K562 (cell line): Measurements from ENCODE around the gene SPEG. TPM values are rescaled to one million over a fixed set of nuclear protein-coding genes. Genes with fewer than 3 reads are reported as not detected.
A peak's percentile ranks its signal among the peaks of the same experiment; 100 is the strongest.

Experiments
- BRF2 ChIP-seq: IDR thresholded peaks from 3 replicates; pipeline ENCODE4 v1.6.1; 2011; ENCODE audit warnings: borderline replicate concordance, mild to moderate bottlenecking; ENCODE audit not compliant: insufficient read length, insufficient read depth
- ETV6 ChIP-seq, 3 experiments: fragments of 150-350 bp in 1 of 3; sonication (generic) in 1 of 3; formaldehyde crosslinking in 1 of 3; IDR thresholded peaks; 2 replicates each; pipeline versions ENCODE4 v1.6.1 to v1.8.0; 2014 to 2022; ENCODE audit warnings: borderline replicate concordance in 2 of 3, low read depth in 2 of 3, antibody characterized with exemption in 1 of 3, low read length in 1 of 3, mild to moderate bottlenecking in 1 of 3, missing genetic modification reagents in 1 of 3
- FOXA1 ChIP-seq: fragments of 450-650 bp; IDR thresholded peaks from 2 replicates; pipeline ENCODE4 v1.6.1; 2016; ENCODE audit warnings: mild to moderate bottlenecking, borderline replicate concordance
- FOXK2 ChIP-seq, 2 experiments: fragments of 450-650 bp; IDR thresholded peaks in 1 of 2; conservative IDR thresholded peaks in 1 of 2; 2 replicates each; pipeline ENCODE4 v1.6.1; 2016; ENCODE audit warnings: low read depth in 2 of 2, mild to moderate bottlenecking in 1 of 2
- GTF2A2 ChIP-seq: IDR thresholded peaks from 2 replicates; pipeline ENCODE4 v1.6.1; 2016; ENCODE audit warnings: mild to moderate bottlenecking, missing genetic modification characterization, missing compliant biosample characterization
- HNRNPUL1 ChIP-seq: fragments of 200-400 bp; formaldehyde crosslinking; IDR thresholded peaks from 2 replicates; pipeline ENCODE4 v1.6.1; 2017; ENCODE audit warnings: low read length
- MCM2 ChIP-seq: fragments of 450-650 bp; IDR thresholded peaks from 2 replicates; pipeline ENCODE4 v1.6.1; 2017; ENCODE audit warnings: low read depth, mild to moderate bottlenecking
- MYBL2 ChIP-seq, 2 experiments: fragments of 450-650 bp in 1 of 2; sonication (generic) in 1 of 2; formaldehyde crosslinking in 1 of 2; IDR thresholded peaks; 2 replicates each; pipeline versions ENCODE4 v1.6.1 to v1.8.1; 2017 to 2022; ENCODE audit warnings: borderline replicate concordance in 1 of 2, inconsistent platforms in 1 of 2, low read depth in 1 of 2, mild to moderate bottlenecking in 1 of 2, missing genetic modification reagents in 1 of 2, moderate library complexity in 1 of 2
- NR2C2 ChIP-seq, 2 experiments: fragments of 200-800 bp in 1 of 2; sonication (Bioruptor generic) in 1 of 2; sonication (generic) in 1 of 2; formaldehyde crosslinking in 1 of 2; IDR thresholded peaks; 2 replicates each; pipeline versions ENCODE4 v1.6.1 to v1.8.0; 2016 to 2022; ENCODE audit warnings: mild to moderate bottlenecking in 1 of 2, missing compliant biosample characterization in 1 of 2, missing genetic modification characterization in 1 of 2, missing genetic modification reagents in 1 of 2
- PREB ChIP-seq: sonication (generic); formaldehyde crosslinking; IDR thresholded peaks from 2 replicates; pipeline ENCODE4 v1.8.1; 2023; ENCODE audit warnings: mild to moderate bottlenecking, missing genetic modification reagents
- RNF2 ChIP-seq: sonication (generic); IDR thresholded peaks from 2 replicates; pipeline ENCODE4 v1.6.1; 2016
- SRSF3 ChIP-seq: fragments of 200-400 bp; formaldehyde crosslinking; IDR thresholded peaks from 2 replicates; pipeline ENCODE4 v1.6.1; 2016; ENCODE audit warnings: mild to moderate bottlenecking, low read length, moderate library complexity; ENCODE audit not compliant: insufficient read depth
- THAP7 ChIP-seq: fragments of 250-450 bp; sonication (Bioruptor Pico); IDR thresholded peaks from 2 replicates; pipeline ENCODE4 v1.5.0; 2021
- ZNF280B ChIP-seq: fragments of 250-450 bp; sonication (Bioruptor Pico); IDR thresholded peaks from 2 replicates; pipeline ENCODE4 v1.5.1; 2021; ENCODE audit warnings: mild to moderate bottlenecking
- ZNF316 ChIP-seq: fragments of 450-650 bp; IDR thresholded peaks from 2 replicates; pipeline ENCODE4 v1.6.1; 2016
- ZNF436 ChIP-seq: fragments of 250-450, 450-650 bp; sonication (Bioruptor Pico); formaldehyde crosslinking; IDR thresholded peaks from 2 replicates; pipeline ENCODE4 v1.7.0; 2020; ENCODE audit warnings: mild to moderate bottlenecking
- ZNF592 ChIP-seq: fragments of 450-650 bp; IDR thresholded peaks from 2 replicates; pipeline ENCODE4 v1.6.1; 2017; ENCODE audit warnings: antibody characterized with exemption, mild to moderate bottlenecking
- polyA plus RNA-seq, 8 experiments: library from polyadenylated mRNA; depleted of rRNA in 4 of 8; stranded (reverse) in 5 of 8; unstranded in 3 of 8; fragments of >200 nt; fragmentation: Nextera tagmentation in 2 of 8; fragmentation: Illumina TruSeq in 1 of 8; extraction: Ambion mirVana in 2 of 8; extraction: Trizol in 1 of 8; gene quantifications; 2 replicates each; pipeline versions ENCODE4 v1.2.1 to v1.2.3, GENCODE V29; 2011 to 2014; ENCODE audit warnings: inconsistent platforms in 1 of 8, missing spikeins in 1 of 8
- total RNA-seq, 7 experiments: library from RNA; depleted of rRNA in 6 of 7; stranded (reverse); fragments of >200 nt in 6 of 7; fragmentation: Illumina TruSeq in 2 of 7; extraction: Trizol in 2 of 7; gene quantifications; 2 replicates each; pipeline versions ENCODE4 v1.2.1 to v1.2.3, GENCODE V29; 2011 to 2021; ENCODE audit warnings: low replicate concordance in 1 of 7

The SPEG gene
- total and polyA plus RNA-seq, 9 of the 15 experiments (the other 6 are each of a cell fraction or from before 2014, with no cell fraction given), result 0.49 to 8.7 (median 3.0) TPM

- TF ChIP-seq ZNF280B (CRISPR knock-in tag), result no peak
- TF ChIP-seq THAP7 (CRISPR knock-in tag), result no peak
- TF ChIP-seq MYBL2 (IDR thresholded peaks at IDR 0.05; ENCODE audit: low read depth), result no peak
- no peak for TF ChIP-seq MYBL2 (CRISPR knock-in tag; IDR thresholded peaks at IDR 0.05; ENCODE audit: borderline replicate concordance)
- no peak for TF ChIP-seq BRF2
- TF ChIP-seq FOXA1, result no peak
- TF ChIP-seq MCM2, result no peak
- TF ChIP-seq ETV6 (IDR thresholded peaks at IDR 0.05; ENCODE audit: borderline replicate concordance in 1 of 2, low read depth in 2 of 2, low read length in 1 of 2), result no peak
- no peak for TF ChIP-seq ETV6 (CRISPR knock-in tag; IDR thresholded peaks at IDR 0.05; ENCODE audit: borderline replicate concordance)
- TF ChIP-seq HNRNPUL1, result no peak
- TF ChIP-seq RNF2, result no peak
- TF ChIP-seq ZNF592, result no peak
- TF ChIP-seq SRSF3, result no peak
- no peak for TF ChIP-seq GTF2A2 (tag)
- TF ChIP-seq PREB (CRISPR knock-in tag), result no peak
- no peak for TF ChIP-seq ZNF436
- no peak for TF ChIP-seq ZNF316
- 0 out of 2 replicates have a peak, but pooled peaks have one; percentile 1 for TF ChIP-seq NR2C2 (CRISPR knock-in tag; IDR thresholded peaks at IDR 0.05)
- TF ChIP-seq NR2C2 (tag; IDR thresholded peaks at IDR 0.05), result peak; percentile 60
- no peak for TF ChIP-seq FOXK2 (conservative IDR thresholded peaks at IDR 0.05 in 1 of 2, IDR thresholded peaks at IDR 0.05 in 1 of 2; ENCODE audit: low read depth in 2 of 2)
Observed at GRCh38 chr2:219510512-219511135, 76.0 kb downstream of the SPEG start (continued).
